Measurements from ENCODE around the gene DDX41. TPM values are rescaled to one million over a fixed set of nuclear protein-coding genes. Genes with fewer than 3 reads are reported as not detected.
"Not testable (repeated sequence)": the region's sequence is repeated elsewhere in the genome, so short reads cannot be mapped to it uniquely, and the experiment has no call there.

The DDX41 gene
- total and polyA plus RNA-seq, 4 donors, result 67.1 to 126 (median 106) TPM

- H3K36me3 ChIP-seq (ENCODE audit: control insufficient read depth, insufficient read depth, low read length), result peaks cover 32% of the 10 kb centered on the region
- no peak overlapping the region for H3K27ac ChIP-seq (ENCODE audit: low read depth, low read length)
- no peak overlapping the region for H3K4me3 ChIP-seq (ENCODE audit: low read depth, low read length)
- peaks cover 14% of the 10 kb centered on the region for H3K4me1 ChIP-seq (ENCODE audit: control insufficient read depth, insufficient read depth, low read length)
- H3K27me3 ChIP-seq (ENCODE audit: control insufficient read depth, insufficient read depth, low read length), result no peaks in the 10 kb centered on the region
- DNase-seq (ENCODE audit: low read depth in 4 of 6, low spot score in 6 of 6), result no peak
- WGBS (ENCODE audit: insufficient coverage), result 92% methylated on average over 2 of the region's 2 CpGs
- H3K9me3 ChIP-seq (ENCODE audit: control insufficient read depth, insufficient read depth, low read length), result no peaks in the 10 kb centered on the region
These were observed 22.6 kb upstream of the DDX41 start for GRCh38 chr5:177539411-177539810.

- no peak overlapping the region for H3K27ac ChIP-seq (ENCODE audit: low read depth, low read length)
- no peak overlapping the region for H3K4me3 ChIP-seq (ENCODE audit: low read depth, low read length)
- 94% methylated on average over 8 of the region's 10 CpGs for WGBS (ENCODE audit: insufficient coverage)
- no peak for DNase-seq (ENCODE audit: low read depth in 4 of 6, low spot score in 6 of 6)
- peaks cover 11% of the 10 kb centered on the region for H3K4me1 ChIP-seq (ENCODE audit: control insufficient read depth, insufficient read depth, low read length)
- H3K9me3 ChIP-seq (ENCODE audit: control insufficient read depth, insufficient read depth, low read length), result no peaks in the 10 kb centered on the region
- H3K27me3 ChIP-seq (ENCODE audit: control insufficient read depth, insufficient read depth, low read length), result no peaks in the 10 kb centered on the region
- H3K36me3 ChIP-seq (ENCODE audit: control insufficient read depth, insufficient read depth, low read length), result peaks cover 38% of the 10 kb centered on the region
These were observed 22.1 kb upstream of the DDX41 start for GRCh38 chr5:177538876-177539275.

GRCh38 chr5:177537389-177538361, 20.9 kb upstream of the DDX41 start:
- Histone ChIP-seq H3K4me1 (ENCODE audit: control insufficient read depth, insufficient read depth, low read length) (peaks cover 7% of the 10 kb centered on the region), H3K36me3 (ENCODE audit: control insufficient read depth, insufficient read depth, low read length) (peaks cover 49% of the 10 kb centered on the region), H3K9me3 (ENCODE audit: control insufficient read depth, insufficient read depth, low read length) (no peaks in the 10 kb centered on the region), H3K27ac (ENCODE audit: low read depth, low read length) (no peak overlapping the region), H3K4me3 (ENCODE audit: low read depth, low read length) (no peak overlapping the region), H3K27me3 (ENCODE audit: control insufficient read depth, insufficient read depth, low read length) (no peaks in the 10 kb centered on the region)
- WGBS (ENCODE audit: insufficient coverage), result 72% methylated on average over 8 of the region's 15 CpGs
- peak in 1 of 6 donors; percentile 27 for DNase-seq (ENCODE audit: low read depth in 4 of 6, low spot score in 6 of 6)

- DNase-seq (ENCODE audit: low read depth in 4 of 6, low spot score in 6 of 6), result no peak
- H3K4me3 ChIP-seq (ENCODE audit: low read depth, low read length), result no peak overlapping the region
- peaks cover 5% of the 10 kb centered on the region for H3K4me1 ChIP-seq (ENCODE audit: control insufficient read depth, insufficient read depth, low read length)
- H3K36me3 ChIP-seq (ENCODE audit: control insufficient read depth, insufficient read depth, low read length), result peaks cover 62% of the 10 kb centered on the region
- WGBS (ENCODE audit: insufficient coverage), result 96% methylated on average over 10 of the region's 10 CpGs
- no peaks in the 10 kb centered on the region for H3K9me3 ChIP-seq (ENCODE audit: control insufficient read depth, insufficient read depth, low read length)
- no peaks in the 10 kb centered on the region for H3K27me3 ChIP-seq (ENCODE audit: control insufficient read depth, insufficient read depth, low read length)
- H3K27ac ChIP-seq (ENCODE audit: low read depth, low read length), result no peak overlapping the region
These were observed 19.6 kb upstream of the DDX41 start for GRCh38 chr5:177536386-177536785.

GRCh38 chr5:177535125-177535524, 18.4 kb upstream of the DDX41 start:
- Histone ChIP-seq H3K27me3 (ENCODE audit: control insufficient read depth, insufficient read depth, low read length) (no peaks in the 10 kb centered on the region), H3K27ac (ENCODE audit: low read depth, low read length) (no peak overlapping the region), H3K36me3 (ENCODE audit: control insufficient read depth, insufficient read depth, low read length) (peaks cover 75% of the 10 kb centered on the region), H3K4me1 (ENCODE audit: control insufficient read depth, insufficient read depth, low read length) (peaks cover 5% of the 10 kb centered on the region), H3K9me3 (ENCODE audit: control insufficient read depth, insufficient read depth, low read length) (no peaks in the 10 kb centered on the region), H3K4me3 (ENCODE audit: low read depth, low read length) (no peak overlapping the region)
- WGBS (ENCODE audit: insufficient coverage), result 90% methylated on average over 6 of the region's 7 CpGs
- DNase-seq (ENCODE audit: low read depth in 4 of 6, low spot score in 6 of 6), result peak in 1 of 6 donors; percentile 31

GRCh38 chr5:177534433-177534832, 17.7 kb upstream of the DDX41 start:
- H3K27me3 ChIP-seq (ENCODE audit: control insufficient read depth, insufficient read depth, low read length); H3K4me3 ChIP-seq (ENCODE audit: low read depth, low read length); H3K4me1 ChIP-seq (ENCODE audit: control insufficient read depth, insufficient read depth, low read length); H3K27ac ChIP-seq (ENCODE audit: low read depth, low read length); H3K9me3 ChIP-seq (ENCODE audit: control insufficient read depth, insufficient read depth, low read length); DNase-seq (ENCODE audit: low read depth in 4 of 6, low spot score in 6 of 6): not testable (repeated sequence)
- H3K36me3 ChIP-seq (ENCODE audit: control insufficient read depth, insufficient read depth, low read length), result peaks cover 82% of the 10 kb centered on the region
- 87% methylated on average over 7 of the region's 7 CpGs for WGBS (ENCODE audit: insufficient coverage)

GRCh38 chr5:177531209-177531940, 14.6 kb upstream of the DDX41 start:
- Histone ChIP-seq H3K27ac (ENCODE audit: low read depth, low read length) (no peak overlapping the region), H3K4me1 (ENCODE audit: control insufficient read depth, insufficient read depth, low read length) (no peaks in the 10 kb centered on the region), H3K4me3 (ENCODE audit: low read depth, low read length) (no peak overlapping the region), H3K36me3 (ENCODE audit: control insufficient read depth, insufficient read depth, low read length) (peaks cover 86% of the 10 kb centered on the region), H3K27me3 (ENCODE audit: control insufficient read depth, insufficient read depth, low read length) (no peaks in the 10 kb centered on the region), H3K9me3 (ENCODE audit: control insufficient read depth, insufficient read depth, low read length) (no peaks in the 10 kb centered on the region)
- 97% methylated on average over 15 of the region's 27 CpGs for WGBS (ENCODE audit: insufficient coverage)
- DNase-seq (ENCODE audit: low read depth in 4 of 6, low spot score in 6 of 6), result no peak

GRCh38 chr5:177530638-177531037, 13.9 kb upstream of the DDX41 start:
- no peak for DNase-seq (ENCODE audit: low read depth in 4 of 6, low spot score in 6 of 6)
- H3K9me3 ChIP-seq (ENCODE audit: control insufficient read depth, insufficient read depth, low read length), result no peaks in the 10 kb centered on the region
- peaks cover 89% of the 10 kb centered on the region for H3K36me3 ChIP-seq (ENCODE audit: control insufficient read depth, insufficient read depth, low read length)
- H3K27ac ChIP-seq (ENCODE audit: low read depth, low read length), result no peak overlapping the region
- 80% methylated on average over 3 of the region's 3 CpGs for WGBS (ENCODE audit: insufficient coverage)
- H3K4me1 ChIP-seq (ENCODE audit: control insufficient read depth, insufficient read depth, low read length), result no peaks in the 10 kb centered on the region
- no peak overlapping the region for H3K4me3 ChIP-seq (ENCODE audit: low read depth, low read length)
- H3K27me3 ChIP-seq (ENCODE audit: control insufficient read depth, insufficient read depth, low read length), result no peaks in the 10 kb centered on the region

GRCh38 chr5:177529247-177530203, 12.8 kb upstream of the DDX41 start:
- peaks cover 98% of the 10 kb centered on the region for H3K36me3 ChIP-seq (ENCODE audit: control insufficient read depth, insufficient read depth, low read length)
- H3K27me3 ChIP-seq (ENCODE audit: control insufficient read depth, insufficient read depth, low read length), result no peaks in the 10 kb centered on the region
- no peak overlapping the region for H3K4me3 ChIP-seq (ENCODE audit: low read depth, low read length)
- DNase-seq (ENCODE audit: low read depth in 4 of 6, low spot score in 6 of 6), result no peak
- H3K4me1 ChIP-seq (ENCODE audit: control insufficient read depth, insufficient read depth, low read length), result no peaks in the 10 kb centered on the region
- no peaks in the 10 kb centered on the region for H3K9me3 ChIP-seq (ENCODE audit: control insufficient read depth, insufficient read depth, low read length)
- WGBS (ENCODE audit: insufficient coverage), result 90% methylated on average over 11 of the region's 12 CpGs
- H3K27ac ChIP-seq (ENCODE audit: low read depth, low read length), result no peak overlapping the region
